Retinal pigment epithelial cell (primary cell): ENCODE measurements around the gene TMEM115.

Experiments used
- DNase-seq: peaks from one replicate; pipeline ENCODE4 v3.0.0-alpha.2; 2010; ENCODE audit warnings: low read depth
- H3K4me3 ChIP-seq: 2 replicates; pipeline ENCODE4 v1.5.1; 2011; ENCODE audit warnings: mild to moderate bottlenecking, low read length, control low read depth, moderate library complexity
- CTCF ChIP-seq: conservative IDR thresholded peaks from 2 replicates; pipeline ENCODE4 v1.5.1; 2011; ENCODE audit warnings: low read depth, low read length, control low read depth, inconsistent platforms

Gene TMEM115

DNA sequence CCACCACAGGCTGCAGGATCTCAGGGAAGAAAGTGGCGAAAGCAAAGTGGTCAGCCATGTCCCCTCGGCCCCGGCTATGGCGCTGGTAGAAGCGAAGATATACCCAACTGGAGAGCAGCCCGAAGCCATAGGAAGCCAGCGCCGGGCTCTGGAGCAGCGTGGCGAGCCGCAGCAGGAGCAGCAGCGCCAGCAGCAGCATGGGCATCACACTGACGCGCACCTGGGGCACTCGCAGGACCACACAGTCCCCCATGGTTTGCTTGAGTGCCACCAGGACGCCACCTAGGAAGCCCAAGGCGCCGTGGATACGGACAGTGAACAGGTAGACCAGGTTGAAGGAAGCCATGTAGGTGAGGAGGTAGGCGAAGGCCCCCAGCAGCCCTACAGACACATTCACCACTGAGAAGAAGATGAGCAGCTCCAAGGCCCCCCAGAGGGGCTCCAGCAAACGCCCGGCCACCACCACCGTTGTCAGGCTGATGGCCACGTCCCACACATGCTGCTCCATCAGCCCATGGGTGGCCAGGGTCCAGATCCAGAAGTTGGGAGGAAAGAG, 888 bp downstream of the TMEM115 start:
- no peak for DNase-seq
- no peak for TF ChIP-seq CTCF

GRCh38 chr3:50357481-50357880, 1.8 kb downstream of the TMEM115 start:
- H3K4me3 ChIP-seq: peak overlapping the region; percentile 81
- DNase-seq: no peak
- TF ChIP-seq CTCF: no peak

More for the DNA sequence above, 888 bp downstream of the TMEM115 start:
- H3K4me3 ChIP-seq: peak overlapping the region; percentile 81

GRCh38 chr3:50356553-50356952, 2.8 kb downstream of the TMEM115 start:
- no peak for DNase-seq
- H3K4me3 ChIP-seq: peak overlapping the region; percentile 81
- no peak for TF ChIP-seq CTCF

GRCh38 chr3:50355829-50356552, 3.3 kb downstream of the TMEM115 start:
- TF ChIP-seq CTCF: peak; percentile 21
- DNase-seq: no peak
- peak overlapping the region; percentile 81 for H3K4me3 ChIP-seq

DNA sequence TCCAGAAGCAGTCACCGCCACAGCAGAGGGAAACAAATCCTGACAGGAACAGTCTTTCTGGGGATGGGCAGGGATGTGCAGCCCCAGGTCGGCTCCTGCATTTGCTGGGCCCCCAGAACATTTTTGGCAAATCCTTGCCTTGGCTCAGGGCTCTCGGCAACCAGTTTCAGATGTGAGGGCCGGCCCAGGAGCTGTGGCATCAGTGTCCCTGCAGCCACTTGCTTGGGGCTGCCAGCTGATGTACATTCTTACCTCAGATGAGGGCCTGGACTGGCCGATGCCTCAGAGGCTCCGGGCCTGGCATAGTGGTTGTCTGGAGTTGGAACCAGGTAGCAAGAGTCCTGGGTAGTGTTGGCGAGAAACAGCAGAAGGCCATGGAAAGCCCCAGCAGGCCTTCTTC, 4.5 kb downstream of the TMEM115 start:
- TF ChIP-seq CTCF: no peak
- DNase-seq: no peak
- H3K4me3 ChIP-seq: no peak overlapping the region

GRCh38 chr3:50354186-50354764, 5.0 kb downstream of the TMEM115 start:
- no peak for DNase-seq
- H3K4me3 ChIP-seq: no peak overlapping the region
- no peak for TF ChIP-seq CTCF
